ENCODE measurements around the gene STK32C.

DNA sequence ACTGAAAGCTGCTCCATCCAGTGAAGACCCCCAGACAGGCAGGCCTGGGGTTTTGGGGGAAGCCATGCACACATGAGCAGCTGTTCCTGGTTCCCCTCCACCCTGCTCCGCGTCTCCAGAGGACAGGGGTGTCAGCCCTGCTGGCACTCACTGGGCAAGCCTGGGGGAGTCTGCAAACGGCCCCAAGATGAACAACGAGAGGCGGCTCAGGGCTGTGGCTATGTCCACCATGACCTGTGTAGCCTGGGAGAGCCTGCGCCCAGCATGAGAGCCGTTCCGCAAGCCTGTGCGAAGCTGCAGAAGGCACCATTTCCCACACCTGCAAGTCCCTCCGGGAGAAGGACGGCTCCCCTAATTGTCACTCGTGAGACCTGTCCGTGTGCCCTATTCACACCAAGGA lies 61.5 kb downstream of the STK32C start:
- TF ChIP-seq POLR2A (IDR thresholded peaks at IDR 0.05), result no peak
- TF ChIP-seq, protein P1, sequence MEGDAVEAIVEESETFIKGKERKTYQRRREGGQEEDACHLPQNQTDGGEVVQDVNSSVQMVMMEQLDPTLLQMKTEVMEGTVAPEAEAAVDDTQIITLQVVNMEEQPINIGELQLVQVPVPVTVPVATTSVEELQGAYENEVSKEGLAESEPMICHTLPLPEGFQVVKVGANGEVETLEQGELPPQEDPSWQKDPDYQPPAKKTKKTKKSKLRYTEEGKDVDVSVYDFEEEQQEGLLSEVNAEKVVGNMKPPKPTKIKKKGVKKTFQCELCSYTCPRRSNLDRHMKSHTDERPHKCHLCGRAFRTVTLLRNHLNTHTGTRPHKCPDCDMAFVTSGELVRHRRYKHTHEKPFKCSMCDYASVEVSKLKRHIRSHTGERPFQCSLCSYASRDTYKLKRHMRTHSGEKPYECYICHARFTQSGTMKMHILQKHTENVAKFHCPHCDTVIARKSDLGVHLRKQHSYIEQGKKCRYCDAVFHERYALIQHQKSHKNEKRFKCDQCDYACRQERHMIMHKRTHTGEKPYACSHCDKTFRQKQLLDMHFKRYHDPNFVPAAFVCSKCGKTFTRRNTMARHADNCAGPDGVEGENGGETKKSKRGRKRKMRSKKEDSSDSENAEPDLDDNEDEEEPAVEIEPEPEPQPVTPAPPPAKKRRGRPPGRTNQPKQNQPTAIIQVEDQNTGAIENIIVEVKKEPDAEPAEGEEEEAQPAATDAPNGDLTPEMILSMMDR (IDR thresholded peaks at IDR 0.05), result no peak

Data from right lobe of liver (tissue), 4 donors.